CD4-positive, alpha-beta T cell treated with Interleukin-12 subunit alpha and Interleukin-12 subunit beta, for 1 hour (primary cell): ENCODE results near the gene PP2D1.
"Not testable (repeated sequence)": the region's sequence is repeated elsewhere in the genome, so short reads cannot be mapped to it uniquely, and the experiment has no call there.

ENCODE experiments used
- DNase-seq: peaks from one replicate; pipeline ENCODE4 v3.0.0-alpha.2; 2020

Gene PP2D1

DNA sequence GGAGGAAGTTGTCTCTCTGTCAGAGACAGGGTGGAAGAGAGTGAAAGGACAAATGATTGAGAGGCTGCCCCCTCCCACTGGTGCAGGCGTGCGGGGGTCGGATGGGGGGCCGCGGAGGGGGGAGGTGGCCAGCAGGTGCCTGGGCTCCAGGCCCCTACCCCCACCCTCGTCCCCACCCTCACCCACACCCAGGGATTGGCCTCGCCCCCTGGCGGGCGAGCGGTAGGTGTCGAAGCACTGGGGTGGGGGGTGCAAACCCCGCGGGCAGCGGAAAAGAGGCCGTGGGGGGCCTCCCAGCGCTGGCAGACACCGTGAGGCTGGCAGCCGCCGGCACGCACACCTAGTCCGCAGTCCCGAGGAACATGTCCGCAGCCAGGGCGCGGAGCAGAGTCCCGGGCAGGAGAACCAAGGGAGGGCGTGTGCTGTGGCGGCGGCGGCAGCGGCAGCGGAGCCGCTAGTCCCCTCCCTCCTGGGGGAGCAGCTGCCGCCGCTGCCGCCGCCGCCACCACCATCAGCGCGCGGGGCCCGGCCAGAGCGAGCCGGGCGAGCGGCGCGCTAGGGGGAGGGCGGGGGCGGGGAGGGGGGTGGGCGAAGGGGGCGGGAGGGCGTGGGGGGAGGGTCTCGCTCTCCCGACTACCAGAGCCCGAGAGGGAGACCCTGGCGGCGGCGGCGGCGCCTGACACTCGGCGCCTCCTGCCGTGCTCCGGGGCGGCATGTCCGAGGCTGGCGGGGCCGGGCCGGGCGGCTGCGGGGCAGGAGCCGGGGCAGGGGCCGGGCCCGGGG lies 27.9 kb upstream of the PP2D1 start, which contains the start of gene KAT2B:
KAT2B (plus strand) TSS at position 682 of the 783 bp plus-strand sequence; CDS start at position 714, 32 bp downstream.
- peak; percentile 86 for DNase-seq

DNA sequence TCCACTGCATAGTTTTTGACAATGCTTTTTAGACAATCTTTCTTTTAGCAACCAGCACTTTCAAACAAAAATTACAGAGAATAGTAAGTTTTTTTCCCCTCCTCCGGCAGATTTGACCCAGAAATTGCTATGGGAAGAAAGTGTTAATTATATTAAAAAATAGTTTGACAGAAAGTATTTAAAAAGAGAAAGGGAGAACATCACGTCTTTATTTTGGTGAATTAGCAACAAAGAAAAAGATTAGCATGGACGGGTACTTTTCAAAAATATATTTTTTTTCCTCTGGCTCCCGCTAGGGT lies 27.4 kb upstream of the PP2D1 start:
- no peak for DNase-seq

DNA sequence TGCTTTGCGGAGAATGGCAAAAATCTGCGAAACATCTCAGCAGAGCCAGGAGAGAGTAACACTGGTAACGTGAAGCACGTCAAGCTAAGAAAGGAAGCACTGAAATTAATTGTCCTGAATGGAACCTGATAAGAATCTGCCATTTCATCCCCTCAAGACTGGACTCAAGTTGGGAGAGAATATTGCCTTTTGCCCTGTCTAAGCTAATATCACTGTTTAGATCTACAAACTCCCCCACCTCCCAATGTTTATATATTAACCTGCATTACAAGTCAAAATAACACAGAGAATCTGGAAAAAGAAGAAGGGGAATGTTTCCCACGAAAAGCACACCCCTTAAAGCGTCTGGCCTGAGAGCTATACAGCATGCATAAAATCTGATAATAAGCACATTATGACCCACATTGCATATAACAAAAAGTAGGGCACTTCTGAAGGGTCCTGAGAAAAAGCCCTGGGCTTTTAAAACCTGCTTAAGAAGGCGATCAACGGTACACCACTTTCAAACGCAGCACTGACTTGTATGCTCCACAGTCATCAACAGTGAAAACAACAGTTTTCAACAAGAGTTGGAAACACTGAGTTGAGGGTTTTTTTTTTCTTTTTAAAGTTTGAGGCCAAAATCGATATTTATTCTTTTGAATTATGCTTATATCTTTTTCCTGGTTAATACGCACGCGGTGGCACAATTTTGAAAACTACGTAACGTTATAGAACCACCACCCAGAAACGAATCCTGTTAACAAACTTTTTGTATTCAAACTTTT lies 26.8 kb upstream of the PP2D1 start:
- DNase-seq: no peak

DNA sequence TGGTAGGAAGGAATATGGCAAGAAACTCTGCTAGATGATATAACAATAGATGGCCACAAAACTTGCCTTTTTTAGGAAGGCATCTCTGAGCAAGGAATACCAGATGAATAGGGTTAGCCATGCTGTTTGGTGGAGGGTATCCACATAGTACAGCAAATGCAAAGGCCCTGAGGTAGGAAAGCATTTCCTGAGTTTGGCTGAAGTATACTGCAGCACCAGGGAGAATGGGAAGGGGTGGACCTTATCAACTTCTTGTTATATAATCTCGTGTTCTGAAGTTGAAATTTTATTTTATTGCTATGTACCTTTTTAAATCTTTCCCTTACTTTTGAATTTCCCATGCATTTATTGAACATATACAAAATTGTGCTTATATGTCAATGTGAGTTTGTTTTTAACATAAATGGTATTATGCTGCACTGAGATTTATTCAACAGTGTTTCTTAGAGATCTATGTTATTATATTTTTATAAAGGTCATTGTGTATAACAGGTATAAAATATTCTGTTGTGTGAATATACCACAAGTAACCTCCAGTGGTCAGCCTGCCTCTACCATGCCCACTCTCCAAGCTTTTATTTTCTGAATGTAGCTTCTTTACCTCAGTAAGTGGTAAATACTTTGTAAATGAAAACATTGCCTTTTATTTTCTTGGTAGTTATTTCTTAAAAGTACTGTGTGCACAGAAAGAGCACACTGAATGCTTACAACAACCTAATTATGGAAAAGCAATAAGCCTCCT lies 25.4 kb upstream of the PP2D1 start:
- DNase-seq: no peak

DNA sequence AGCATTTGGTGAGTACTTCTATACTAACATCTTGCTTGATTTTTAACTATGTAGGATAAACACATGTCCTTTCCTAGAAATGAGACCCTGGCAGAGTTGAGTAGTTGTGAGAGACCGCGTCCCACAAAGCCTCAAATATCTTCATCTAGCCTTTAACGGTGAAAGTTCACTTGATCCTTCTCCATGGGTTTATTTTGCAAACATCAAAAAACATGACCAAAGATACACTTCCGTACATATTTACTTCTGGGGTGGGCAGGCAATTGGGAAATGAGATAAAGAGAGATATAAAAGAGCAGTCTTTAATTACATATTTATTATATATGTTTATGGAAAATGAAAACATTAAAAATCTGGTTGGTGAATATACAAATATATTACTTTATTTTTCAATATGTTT lies 23.0 kb upstream of the PP2D1 start:
- no peak for DNase-seq

DNA sequence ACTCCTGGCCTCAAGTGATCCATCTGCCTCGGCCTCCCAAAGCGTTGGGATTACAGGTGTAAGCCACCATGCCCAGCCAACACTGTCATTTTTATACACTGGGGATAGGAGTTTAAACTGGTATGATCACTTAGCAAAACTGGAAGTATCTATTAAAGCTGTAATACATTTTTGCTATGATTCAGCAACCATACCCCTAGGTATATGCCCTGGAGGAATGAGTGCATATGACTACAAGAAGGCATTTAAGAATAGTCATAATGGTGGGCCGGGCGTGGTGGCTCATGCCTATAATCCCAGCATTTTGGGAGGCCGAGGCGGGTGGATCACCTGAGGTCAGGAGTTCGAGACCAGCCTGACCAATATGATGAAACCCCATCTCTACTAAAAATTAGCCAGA lies 19.9 kb upstream of the PP2D1 start:
- not testable (repeated sequence) for DNase-seq

DNA sequence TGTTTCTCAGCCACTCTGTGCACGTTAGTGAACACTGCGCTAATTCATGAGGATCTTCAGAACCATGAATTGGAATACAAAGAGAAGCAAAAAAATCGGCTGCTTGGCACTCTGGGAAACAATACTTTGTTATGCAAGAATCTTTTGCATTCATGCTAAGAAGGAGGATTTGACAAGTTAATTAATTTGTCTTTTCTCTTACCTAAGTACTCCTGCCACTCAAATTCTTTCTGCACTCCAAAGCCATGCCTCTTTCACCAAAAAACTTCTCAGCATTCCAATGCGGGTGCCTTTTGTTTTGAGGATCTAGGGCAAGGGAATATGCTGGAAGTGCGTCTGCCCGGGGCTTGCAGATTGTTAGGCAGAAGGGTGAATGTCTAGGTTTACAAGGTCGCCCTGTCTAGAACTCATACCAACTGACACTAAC lies 16.9 kb upstream of the PP2D1 start:
- no peak for DNase-seq

DNA sequence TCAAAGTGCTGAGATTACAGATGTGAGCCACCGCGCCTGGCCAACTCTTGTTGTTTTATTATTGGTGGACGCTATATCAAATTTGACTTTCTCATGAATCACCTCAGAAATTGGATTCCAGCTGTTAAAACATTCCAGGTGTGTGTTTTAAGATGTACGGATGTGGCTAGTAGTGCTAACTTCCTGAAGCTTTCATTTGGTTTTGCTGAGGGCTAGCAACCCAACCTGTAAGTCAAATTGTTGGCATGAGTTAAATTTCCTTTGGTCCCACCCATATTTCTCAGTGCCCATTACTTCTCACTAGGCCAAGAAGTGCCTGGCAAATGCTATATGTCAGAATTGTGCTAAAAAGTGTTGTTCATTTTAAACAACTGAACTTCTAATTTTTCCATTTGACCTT lies 15.1 kb upstream of the PP2D1 start:
- DNase-seq: no peak

DNA sequence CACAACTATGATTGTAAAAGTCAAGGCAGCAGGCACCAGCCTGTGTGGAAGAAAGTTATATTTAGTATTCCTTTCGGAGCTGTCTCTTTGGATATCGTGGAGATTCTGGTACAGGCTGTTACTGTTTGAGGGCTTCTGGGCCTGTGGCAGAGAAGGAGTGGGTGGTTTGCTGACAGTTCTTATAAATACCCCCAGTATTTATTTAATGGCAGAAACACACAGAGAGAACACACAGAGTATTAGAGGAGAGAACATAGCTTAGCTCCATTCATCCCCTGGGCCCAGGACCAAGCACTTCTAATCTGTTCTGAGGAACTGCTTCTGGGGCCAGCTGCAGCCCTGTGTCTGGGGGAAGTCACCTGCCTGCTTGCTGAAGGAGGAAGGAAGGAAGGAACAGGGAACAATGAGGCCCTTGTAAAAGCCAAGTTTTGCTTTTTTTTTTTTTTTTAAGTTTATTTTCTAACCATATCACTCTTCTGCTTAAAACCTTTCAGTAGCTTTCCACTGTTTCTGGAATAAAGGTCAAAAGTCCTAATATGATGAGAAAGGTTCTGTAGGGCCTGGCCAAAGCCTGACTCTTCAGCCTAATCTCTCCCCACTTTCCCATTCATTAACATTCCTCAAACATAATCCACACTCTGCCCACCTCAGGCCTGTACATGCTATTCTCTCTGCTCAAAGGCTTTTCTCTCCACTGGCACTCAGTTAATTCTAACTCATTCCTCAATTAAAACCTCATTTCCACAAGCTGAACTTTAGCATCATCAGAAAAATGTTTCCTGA lies 11.8 kb upstream of the PP2D1 start:
- no peak for DNase-seq

DNA sequence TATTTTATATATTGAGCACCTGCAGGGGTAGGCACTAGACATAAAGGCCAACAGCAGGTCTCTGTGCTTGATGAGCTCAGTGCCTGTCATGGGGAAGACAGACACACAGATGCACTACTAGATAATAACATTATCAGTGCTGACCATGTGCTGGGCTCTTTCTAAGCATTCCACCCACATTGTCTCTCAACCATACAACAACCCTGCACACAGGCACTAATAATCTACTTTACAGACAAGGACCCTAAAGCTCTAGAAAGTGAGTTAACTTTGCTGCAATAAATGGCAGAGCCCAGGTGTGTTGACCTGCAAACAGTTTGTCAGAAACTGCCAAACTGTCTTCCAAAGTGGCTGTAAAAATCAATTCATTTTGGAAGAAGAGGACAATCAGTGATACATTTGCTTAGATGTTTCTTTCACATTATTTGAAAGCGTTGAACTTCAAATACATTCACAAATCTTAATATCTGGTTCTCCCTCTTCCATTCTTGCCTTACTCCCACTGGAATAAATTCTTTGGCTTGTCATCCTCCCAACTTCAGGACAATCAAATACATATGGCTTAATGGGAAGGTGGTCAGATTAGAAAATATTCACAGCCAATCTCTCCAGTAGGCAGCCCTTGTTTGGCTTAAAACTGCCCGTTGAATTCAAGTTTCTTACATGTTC lies 11.0 kb upstream of the PP2D1 start:
- DNase-seq: no peak

DNA sequence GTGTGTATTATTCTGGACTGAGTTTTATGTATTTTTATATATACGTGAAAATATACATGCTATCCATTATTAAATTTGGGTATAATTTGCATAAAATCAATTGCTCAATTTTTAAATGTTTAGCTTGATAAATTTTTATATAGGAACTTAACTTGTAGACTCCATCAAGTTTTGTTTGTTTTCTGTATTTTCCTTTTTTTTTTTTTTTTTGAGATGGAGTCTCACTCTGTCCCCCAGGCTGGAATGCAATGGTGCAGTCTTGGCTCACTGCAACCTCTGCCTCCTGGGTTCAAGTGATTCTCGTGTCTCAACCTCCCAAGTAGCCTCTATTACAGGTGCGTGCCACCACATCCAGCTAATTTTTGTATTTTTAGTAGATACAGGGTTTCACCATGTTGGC lies 4.0 kb upstream of the PP2D1 start:
- not testable (repeated sequence) for DNase-seq

DNA sequence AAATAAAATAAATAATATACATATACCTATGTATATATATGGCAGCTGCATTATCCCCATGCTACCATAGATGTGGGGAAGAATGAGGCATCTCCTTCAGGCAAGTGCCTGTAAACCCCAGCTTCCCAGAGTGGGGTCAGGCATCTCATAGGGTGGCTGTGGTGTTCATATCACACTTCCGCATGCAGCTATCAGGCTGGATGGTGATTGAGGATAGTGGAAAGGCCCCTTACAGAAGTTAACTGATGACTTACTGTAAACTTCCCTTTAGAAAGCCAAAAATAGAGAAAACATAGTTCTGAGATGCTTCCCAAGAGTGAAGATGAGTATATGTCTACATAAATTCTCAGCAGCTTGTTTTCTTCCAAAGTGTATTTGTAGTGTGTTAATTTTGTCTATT lies 3.5 kb upstream of the PP2D1 start:
- no peak for DNase-seq

DNA sequence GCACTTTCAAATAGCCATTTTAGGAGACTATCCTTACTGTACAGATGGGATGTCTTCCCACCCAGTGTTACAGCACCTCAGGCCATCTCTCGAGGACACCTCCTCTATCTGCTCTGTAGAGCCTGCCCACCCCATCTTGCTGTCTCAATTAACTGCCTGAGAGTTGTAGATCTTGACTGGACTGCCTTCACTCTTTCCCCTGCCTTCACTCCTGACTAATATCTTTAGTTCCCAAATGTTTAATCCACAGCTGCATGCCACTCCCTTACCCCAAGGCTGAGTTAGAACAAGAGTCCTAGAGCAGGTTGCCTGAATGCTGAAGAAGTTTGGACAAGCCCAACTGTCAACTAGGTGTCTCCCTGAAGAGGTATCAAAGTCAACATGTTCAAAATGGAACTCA lies 1.3 kb upstream of the PP2D1 start:
- DNase-seq: no peak

DNA sequence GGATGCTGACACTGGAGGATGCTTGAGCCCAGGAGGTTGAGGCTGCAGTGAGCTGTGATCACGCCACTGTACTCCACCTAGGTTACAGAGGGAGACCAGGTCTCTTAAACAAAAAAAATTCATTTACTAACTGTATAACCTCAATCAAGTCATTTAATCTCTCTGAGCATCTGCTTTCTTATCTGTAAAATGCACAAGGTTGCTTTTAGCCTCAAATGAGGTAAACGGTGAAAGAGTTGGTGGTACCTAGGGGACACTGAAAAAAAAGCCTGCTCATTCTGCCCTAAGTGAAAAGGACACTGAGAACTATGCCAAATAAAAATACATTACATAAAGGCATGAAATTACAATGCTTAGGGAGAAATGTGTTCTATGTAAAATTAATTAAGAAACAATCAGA lies 3.4 kb downstream of the PP2D1 start:
- no peak for DNase-seq

DNA sequence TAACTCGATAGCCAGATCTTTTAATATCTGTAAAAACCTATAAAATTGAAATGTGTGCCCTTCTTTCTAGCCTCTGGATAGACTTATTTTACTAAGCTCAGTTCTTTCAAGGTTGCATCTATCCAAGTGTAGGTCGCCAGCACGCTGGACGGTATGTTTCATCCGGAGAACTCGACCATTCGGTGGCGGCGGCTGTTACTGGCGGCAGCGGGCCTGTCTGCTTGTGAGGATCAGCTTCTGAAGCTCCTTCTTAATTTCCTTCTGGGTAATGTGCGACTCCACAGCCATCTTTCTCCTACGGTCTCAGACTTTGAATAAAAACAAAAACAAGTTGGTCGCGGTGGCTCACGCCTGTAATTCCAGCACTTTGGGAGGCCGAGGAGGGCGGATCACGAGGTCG lies 4.1 kb downstream of the PP2D1 start:
- DNase-seq: no peak

DNA sequence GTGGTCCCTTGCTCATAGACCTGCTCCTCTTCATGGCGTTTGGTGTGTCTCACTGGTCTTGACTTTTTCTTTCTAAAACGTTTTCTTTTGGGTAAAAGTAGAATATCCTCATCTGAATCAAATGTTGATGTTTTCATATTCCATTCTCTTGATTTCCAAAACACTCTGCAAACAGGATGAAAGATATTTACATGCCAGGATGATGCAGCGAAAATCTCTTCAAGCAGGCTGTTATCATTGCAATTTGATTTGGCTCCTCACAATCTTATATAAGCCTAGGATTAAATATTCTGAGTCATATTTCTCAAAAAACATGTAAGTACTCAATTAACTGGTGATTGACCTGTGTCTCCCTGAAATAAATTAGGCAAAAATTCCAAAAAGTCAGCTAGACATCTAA lies 10.1 kb downstream of the PP2D1 start:
- no peak for DNase-seq

DNA sequence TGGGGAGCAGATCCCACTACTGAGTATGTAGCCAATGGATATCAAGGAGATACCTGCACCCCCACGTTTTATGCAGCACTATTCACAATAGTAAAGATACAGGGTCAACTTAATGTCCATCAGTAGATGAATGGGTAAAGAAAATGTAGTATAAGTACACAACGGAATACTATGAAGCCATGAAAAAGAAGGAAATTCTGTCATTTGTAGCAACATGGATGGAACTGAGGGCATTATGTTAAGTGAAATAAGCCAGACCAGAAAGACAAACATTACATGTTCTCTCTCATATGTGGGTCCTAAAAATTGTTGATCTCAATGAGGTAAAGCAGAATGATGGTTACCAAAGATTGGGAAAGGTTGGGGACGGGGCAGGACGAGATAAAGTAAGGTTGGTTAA lies 14.6 kb downstream of the PP2D1 start:
- DNase-seq: no peak

DNA sequence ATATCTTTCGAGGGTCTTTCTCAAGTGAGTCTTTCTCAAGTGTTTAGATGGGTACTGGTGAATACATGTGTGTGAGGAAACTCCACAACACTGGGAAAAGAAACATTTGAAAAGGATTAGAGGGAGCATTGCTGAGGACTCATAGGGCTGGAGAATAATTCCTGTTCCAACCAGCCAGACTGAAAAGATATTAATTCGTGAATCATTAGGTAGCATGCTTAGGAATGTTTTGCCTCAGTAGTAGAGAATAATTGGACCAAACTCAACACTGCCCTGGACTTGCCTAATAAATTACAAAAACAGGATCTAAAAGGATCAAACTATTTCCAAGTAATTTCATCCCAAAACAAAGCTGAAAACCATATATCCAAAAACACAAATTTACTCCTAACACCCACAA lies 17.3 kb downstream of the PP2D1 start:
- no peak for DNase-seq

DNA sequence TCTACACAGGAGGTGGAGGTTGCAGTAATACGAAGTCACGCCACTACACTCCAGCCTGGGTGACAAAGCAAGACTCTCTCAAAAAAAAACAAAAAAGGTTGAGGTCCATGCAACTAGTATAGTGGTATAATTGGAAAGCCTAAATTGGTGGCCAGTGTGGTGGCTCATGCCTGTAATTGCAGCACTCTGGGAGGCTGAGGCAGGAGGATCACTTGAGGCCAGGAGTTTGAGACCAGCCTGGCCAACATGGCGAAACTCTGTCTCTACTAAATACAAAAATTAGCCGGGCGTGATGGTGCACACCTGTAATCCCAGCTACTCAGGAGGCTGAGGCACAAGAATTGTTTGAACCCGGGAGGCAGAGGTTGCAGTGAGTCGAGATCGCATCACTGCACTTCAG lies 23.2 kb downstream of the PP2D1 start:
- DNase-seq: not testable (repeated sequence)

DNA sequence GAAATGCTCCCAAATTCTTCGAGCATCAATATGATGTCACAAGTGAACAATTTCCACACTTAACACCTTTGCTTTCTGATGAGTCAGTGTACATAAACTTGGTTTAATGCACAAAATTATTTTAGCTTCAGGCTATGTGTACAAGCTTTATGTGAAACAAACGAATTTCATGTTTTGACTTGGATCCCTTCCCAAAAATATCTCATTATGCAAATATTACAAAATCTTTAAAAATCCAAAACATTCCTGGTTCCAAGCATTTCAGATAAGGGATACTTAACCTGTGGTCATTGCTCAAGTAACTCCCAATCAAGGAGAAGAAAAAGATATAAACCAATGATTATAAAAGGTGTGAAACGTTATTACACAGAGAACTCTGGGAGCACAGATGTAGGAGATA lies 40.0 kb downstream of the PP2D1 start:
- no peak for DNase-seq

DNA sequence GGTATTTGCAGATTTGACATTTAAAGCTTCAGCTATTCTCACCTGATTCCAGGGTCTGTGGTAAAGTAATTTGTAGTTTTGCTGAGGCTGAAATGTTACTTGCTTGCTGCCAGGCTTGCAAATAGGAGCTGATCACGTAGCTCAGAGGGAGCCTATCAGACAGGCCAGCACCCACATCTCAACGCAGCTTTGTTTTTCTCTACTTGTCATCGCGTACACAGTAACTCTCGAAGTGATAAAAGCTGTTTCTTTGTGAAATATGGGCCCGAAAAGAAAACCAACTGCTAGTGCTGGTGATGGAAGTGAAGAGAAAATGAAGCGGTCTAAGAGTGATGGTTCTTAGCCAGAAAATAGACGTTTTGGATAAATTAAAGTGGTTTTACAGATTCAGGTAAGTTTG lies 41.7 kb downstream of the PP2D1 start:
- DNase-seq: no peak

DNA sequence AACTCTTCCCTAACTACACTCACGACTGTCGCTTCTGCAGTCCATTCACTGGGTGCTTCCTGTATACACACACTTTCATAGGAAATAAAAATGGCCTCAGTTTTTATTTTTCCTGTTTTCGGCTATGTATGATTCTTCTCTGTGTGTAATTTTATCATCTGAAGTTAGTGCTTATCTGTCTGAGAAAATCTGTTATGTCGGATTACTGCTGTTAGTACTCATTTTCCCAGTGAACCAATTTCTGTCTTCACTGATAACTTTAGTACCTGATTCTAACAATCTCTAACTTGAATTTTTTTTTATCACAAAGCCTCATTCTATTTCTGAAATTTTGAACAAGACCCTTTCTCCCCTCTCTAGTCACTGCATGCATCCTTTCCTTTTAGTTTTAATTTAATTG lies 44.3 kb downstream of the PP2D1 start:
- no peak for DNase-seq

DNA sequence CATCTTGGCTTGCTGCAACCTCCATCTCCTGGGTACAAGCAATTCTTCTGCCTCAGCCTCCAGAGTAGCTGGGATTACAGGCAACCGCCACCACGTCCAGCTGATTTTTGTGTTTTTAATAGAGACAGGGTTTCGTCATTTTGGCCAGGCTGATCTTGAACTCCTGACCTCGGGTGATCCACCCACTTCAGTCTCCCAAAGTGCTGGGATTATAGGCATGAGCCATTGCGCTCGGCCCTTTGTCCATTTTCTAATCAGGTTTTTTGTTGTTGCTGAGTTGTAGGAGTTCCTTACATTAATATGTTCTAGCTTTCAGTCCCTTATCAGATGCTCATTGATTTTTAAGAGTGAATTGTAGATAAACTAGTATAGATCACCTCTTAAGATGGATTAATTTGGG lies 44.9 kb downstream of the PP2D1 start:
- DNase-seq: no peak
